Neutrophil (primary cell): ENCODE measurements around the gene GNL3.

Source experiments
- H3K27ac ChIP-seq: fragments of 200-600 bp; sonication (generic); 2 replicates; pipeline ENCODE4 v1.5.1; 2016; ENCODE audit warnings: mild to moderate bottlenecking, moderate library complexity
- H3K27me3 ChIP-seq: fragments of 200-600 bp; sonication (generic); 2 replicates; pipeline ENCODE4 v1.6.0; 2016; ENCODE audit warnings: mild to moderate bottlenecking
- H3K36me3 ChIP-seq: fragments of 200-600 bp; sonication (generic); 2 replicates; pipeline ENCODE4 v1.5.1; 2017
- H3K4me1 ChIP-seq, 2 experiments: fragments of 200-600 bp in 1 of 2; sonication (generic) in 1 of 2; 1 replicate in 1 of 2; 2 replicates in 1 of 2; pipeline versions ENCODE4 v1.5.1 to v1.6.1; 2013 to 2016; ENCODE audit warnings: low read depth in 1 of 2, low read length in 1 of 2, mild to moderate bottlenecking in 1 of 2, moderate library complexity in 1 of 2; ENCODE audit not compliant: control insufficient read depth in 1 of 2, insufficient read depth in 1 of 2
- H3K4me3 ChIP-seq, 2 experiments: fragments of 200-600 bp in 1 of 2; sonication (generic) in 1 of 2; 1 replicate in 1 of 2; 2 replicates in 1 of 2; pipeline ENCODE4 v1.5.1; 2013 to 2016; ENCODE audit warnings: low read depth in 1 of 2, low read length in 1 of 2, mild to moderate bottlenecking in 1 of 2, moderate library complexity in 1 of 2
- H3K9me3 ChIP-seq: fragments of 200-600 bp; sonication (generic); 2 replicates; pipeline ENCODE4 v1.5.1; 2016
- CTCF ChIP-seq: fragments of 200-600 bp; sonication (generic); IDR thresholded peaks from 2 replicates; pipeline ENCODE4 v1.5.1; 2016; ENCODE audit warnings: antibody characterized with exemption

Gene GNL3

GRCh38 chr3:52733256-52733891 is 47.5 kb downstream of the GNL3 start:
- H3K4me1 ChIP-seq: no peaks in the 10 kb centered on the region
- H3K36me3 ChIP-seq: peaks cover 22% of the 10 kb centered on the region
- no peak overlapping the region for H3K27ac ChIP-seq
- peaks cover 5% of the 10 kb centered on the region for H3K9me3 ChIP-seq
- H3K4me3 ChIP-seq: no peak overlapping the region
- TF ChIP-seq CTCF: no peak
- no peaks in the 10 kb centered on the region for H3K27me3 ChIP-seq

- Histone ChIP-seq H3K9me3 (no peaks in the 10 kb centered on the region), H3K4me3 (no peak overlapping the region), H3K4me1 (no peaks in the 10 kb centered on the region), H3K36me3 (peaks cover 49% of the 10 kb centered on the region), H3K27ac (no peak overlapping the region), H3K27me3 (no peaks in the 10 kb centered on the region)
- TF ChIP-seq CTCF: no peak
These were observed 53.9 kb downstream of the GNL3 start for GRCh38 chr3:52739730-52740129.

GRCh38 chr3:52742418-52743041 is 56.7 kb downstream of the GNL3 start:
- TF ChIP-seq CTCF: no peak
- H3K4me1 ChIP-seq: no peaks in the 10 kb centered on the region
- H3K9me3 ChIP-seq: no peaks in the 10 kb centered on the region
- no peaks in the 10 kb centered on the region for H3K27me3 ChIP-seq
- H3K36me3 ChIP-seq: peaks cover 66% of the 10 kb centered on the region
- H3K27ac ChIP-seq: no peak overlapping the region
- no peak overlapping the region for H3K4me3 ChIP-seq

GRCh38 chr3:52743152-52743551 is 57.3 kb downstream of the GNL3 start:
- Histone ChIP-seq H3K9me3 (no peaks in the 10 kb centered on the region), H3K27me3 (no peaks in the 10 kb centered on the region), H3K4me3 (no peak overlapping the region), H3K36me3 (peaks cover 66% of the 10 kb centered on the region), H3K4me1 (no peaks in the 10 kb centered on the region), H3K27ac (no peak overlapping the region)
- no peak for TF ChIP-seq CTCF

GRCh38 chr3:52743721-52744120 is 57.9 kb downstream of the GNL3 start:
- Histone ChIP-seq H3K36me3 (peaks cover 69% of the 10 kb centered on the region), H3K4me1 (no peaks in the 10 kb centered on the region), H3K27me3 (no peaks in the 10 kb centered on the region), H3K9me3 (no peaks in the 10 kb centered on the region), H3K4me3 (no peak overlapping the region), H3K27ac (no peak overlapping the region)
- no peak for TF ChIP-seq CTCF
